Ureter (tissue), 1 donor: ENCODE results near the gene BANF2. TPM values are rescaled to one million over a fixed set of nuclear protein-coding genes. Genes with fewer than 3 reads are reported as not detected.
"Not testable (repeated sequence)": the region's sequence is repeated elsewhere in the genome, so short reads cannot be mapped to it uniquely, and the experiment has no call there.

ENCODE experiments used
- DNase-seq: peaks from one replicate; pipeline ENCODE4 v3.0.0-alpha.2; 2020; ENCODE audit warnings: low spot score
- total RNA-seq: library from RNA; stranded (reverse); gene quantifications from one replicate; pipeline ENCODE4 v1.2.4, GENCODE V29; 2023
- donor health status: DM: yes; HTN: yes; CAD: no.

BANF2 gene
- not detected for total RNA-seq

- no peak for DNase-seq
These were observed at the start of gene BANF2 for GRCh38 chr20:17699931-17700351. Gene BANF2 (plus strand): TSS chr20:17699966. CDS start chr20:17725026, 25,060 bp downstream.

- DNase-seq = no peak
These were observed 49.3 kb upstream of the BANF2 start for GRCh38 chr20:17650301-17651128.

- no peak for DNase-seq
These were observed 48.5 kb upstream of the BANF2 start for GRCh38 chr20:17651129-17651759.

GRCh38 chr20:17651760-17652388 is 47.9 kb upstream of the BANF2 start:
- no peak for DNase-seq

GRCh38 chr20:17652411-17652810 is 47.4 kb upstream of the BANF2 start:
- no peak for DNase-seq

GRCh38 chr20:17653835-17654648 is 45.7 kb upstream of the BANF2 start:
- DNase-seq = no peak

- DNase-seq = no peak
These were observed 45.0 kb upstream of the BANF2 start for GRCh38 chr20:17654649-17655285.

GRCh38 chr20:17655286-17655651 is 44.5 kb upstream of the BANF2 start:
- DNase-seq = no peak

GRCh38 chr20:17655865-17656479 is 43.8 kb upstream of the BANF2 start:
- DNase-seq = no peak

- no peak for DNase-seq
These were observed 42.5 kb upstream of the BANF2 start for GRCh38 chr20:17657079-17657825.

GRCh38 chr20:17657898-17658647 is 41.7 kb upstream of the BANF2 start:
- DNase-seq = no peak

- DNase-seq = no peak
These were observed 41.1 kb upstream of the BANF2 start for GRCh38 chr20:17658648-17658993.

- not testable (repeated sequence) for DNase-seq
These were observed 40.4 kb upstream of the BANF2 start for GRCh38 chr20:17659344-17659743.

GRCh38 chr20:17659801-17660200 is 40.0 kb upstream of the BANF2 start:
- no peak for DNase-seq

- no peak for DNase-seq
These were observed 39.1 kb upstream of the BANF2 start for GRCh38 chr20:17660667-17661066.

- DNase-seq = no peak
These were observed 38.5 kb upstream of the BANF2 start for GRCh38 chr20:17661121-17661744.

- DNase-seq = no peak
These were observed 37.3 kb upstream of the BANF2 start for GRCh38 chr20:17662333-17663039.

- DNase-seq = no peak
These were observed 36.7 kb upstream of the BANF2 start for GRCh38 chr20:17663040-17663399.

- no peak for DNase-seq
These were observed 36.3 kb upstream of the BANF2 start for GRCh38 chr20:17663486-17663885.
